Cardiac muscle cell (in vitro differentiated cells and primary cell): ENCODE data around the gene SLC27A2. TPM values are rescaled to one million over a fixed set of nuclear protein-coding genes. Genes with fewer than 3 reads are reported as not detected.
"Not testable (repeated sequence)": the region's sequence is repeated elsewhere in the genome, so short reads cannot be mapped to it uniquely, and the experiment has no call there.

ENCODE experiments used
- DNase-seq, 2 donors: peaks; one replicate each; pipeline versions ENCODE4 v3.0.0 to v3.0.0-alpha.2; 2010 to 2017; ENCODE audit warnings: low read depth in 1 of 2, low spot score in 1 of 2
- H3K27ac ChIP-seq: fragments of 200-600 bp; sonication (generic); 2 replicates; pipeline ENCODE4 v1.5.1; 2016
- H3K27me3 ChIP-seq: fragments of 200-600 bp; sonication (generic); 2 replicates; pipeline ENCODE4 v1.6.0; 2016; ENCODE audit warnings: control low read depth
- H3K36me3 ChIP-seq: fragments of 200-600 bp; sonication (generic); 2 replicates; pipeline ENCODE4 v1.5.1; 2016; ENCODE audit warnings: control low read depth
- H3K4me1 ChIP-seq: fragments of 200-600 bp; sonication (generic); 2 replicates; pipeline ENCODE4 v1.8.1; 2017; ENCODE audit warnings: low read depth, mild to moderate bottlenecking, mixed run types
- H3K4me3 ChIP-seq: fragments of 200-600 bp; sonication (generic); 2 replicates; pipeline ENCODE4 v1.5.1; 2016; ENCODE audit warnings: mild to moderate bottlenecking
- H3K9me3 ChIP-seq: fragments of 200-600 bp; sonication (generic); 2 replicates; pipeline ENCODE4 v1.5.1; 2017; ENCODE audit warnings: low read depth, mild to moderate bottlenecking, control low read depth
- CTCF ChIP-seq: IDR thresholded peaks from 2 replicates; pipeline ENCODE4 v1.5.1; 2012; ENCODE audit warnings: low read depth, mild to moderate bottlenecking, low read length
- polyA plus RNA-seq: library from polyadenylated mRNA; unstranded; fragments of >200 nt; fragmentation: Nextera tagmentation; extraction: Ambion mirVana; gene quantifications from 2 replicates; pipeline ENCODE4 v1.2.1, GENCODE V29; 2016
- total RNA-seq: library from RNA; depleted of rRNA; stranded (reverse); fragments of >200 nt; gene quantifications from 2 replicates; pipeline ENCODE4 v1.2.3, GENCODE V29; 2016

SLC27A2 gene
- total and polyA plus RNA-seq, 2 experiments from 2014 or later = not detected

- Histone ChIP-seq H3K4me1 (no peaks in the 10 kb centered on the region), H3K27ac (no peak overlapping the region), H3K36me3 (no peaks in the 10 kb centered on the region), H3K27me3 (no peaks in the 10 kb centered on the region), H3K9me3 (no peaks in the 10 kb centered on the region), H3K4me3 (no peak overlapping the region)
- TF ChIP-seq CTCF = no peak
- DNase-seq = peak in 1 of 2 donors; percentile 33
These were observed 17.5 kb upstream of the SLC27A2 start for GRCh38 chr15:50164458-50164857.

DNA sequence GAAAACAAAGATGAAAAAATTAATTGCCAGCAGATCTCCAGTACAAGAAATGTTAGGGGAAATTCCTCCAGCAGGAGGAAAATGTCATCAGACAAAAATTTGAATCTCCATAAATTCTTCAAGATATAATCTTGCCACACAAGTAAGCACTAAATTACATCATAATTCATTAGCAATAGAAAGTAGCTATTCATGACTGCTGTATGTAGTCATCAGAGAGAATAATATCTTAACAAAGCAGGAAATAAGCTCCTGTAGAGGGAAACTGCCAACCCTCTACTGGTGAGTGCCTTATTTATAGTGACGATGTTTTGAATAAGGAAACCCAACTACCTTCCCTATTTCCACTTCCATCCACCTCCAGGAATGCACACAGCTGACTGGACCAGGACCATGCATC, 15.8 kb upstream of the SLC27A2 start:
- Histone ChIP-seq H3K9me3 (no peaks in the 10 kb centered on the region), H3K4me3 (no peak overlapping the region)
- TF ChIP-seq CTCF = peak; percentile 5

DNA sequence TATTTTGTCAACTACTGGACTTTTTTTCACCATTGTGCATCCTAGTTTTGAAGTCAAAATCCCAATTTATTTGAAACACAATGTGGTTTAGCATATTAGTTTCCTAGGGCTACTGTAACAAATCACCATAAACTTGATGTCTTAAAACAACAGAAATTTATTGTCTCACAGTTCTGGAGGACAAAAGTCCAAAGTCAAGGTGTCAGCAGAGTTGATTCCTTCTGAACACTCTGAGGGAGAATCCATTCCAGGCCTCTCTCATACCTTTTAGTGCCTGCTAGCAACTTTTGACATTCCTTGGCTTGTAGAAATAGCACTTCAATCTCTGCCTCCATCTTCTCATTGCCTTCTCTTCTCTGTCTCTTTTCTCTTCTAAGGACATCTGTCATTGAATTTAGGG, 14.9 kb upstream of the SLC27A2 start:
- no peak for TF ChIP-seq CTCF
- Histone ChIP-seq H3K4me1 (no peaks in the 10 kb centered on the region), H3K9me3 (no peaks in the 10 kb centered on the region), H3K27ac (no peak overlapping the region), H3K36me3 (no peaks in the 10 kb centered on the region), H3K27me3 (no peaks in the 10 kb centered on the region), H3K4me3 (no peak overlapping the region)
- no peak for DNase-seq

More for the DNA sequence above, 15.8 kb upstream of the SLC27A2 start:
- Histone ChIP-seq H3K27me3 (no peaks in the 10 kb centered on the region), H3K27ac (no peak overlapping the region), H3K4me1 (no peaks in the 10 kb centered on the region), H3K36me3 (no peaks in the 10 kb centered on the region)
- DNase-seq = peak in 1 of 2 donors; percentile 77

DNA sequence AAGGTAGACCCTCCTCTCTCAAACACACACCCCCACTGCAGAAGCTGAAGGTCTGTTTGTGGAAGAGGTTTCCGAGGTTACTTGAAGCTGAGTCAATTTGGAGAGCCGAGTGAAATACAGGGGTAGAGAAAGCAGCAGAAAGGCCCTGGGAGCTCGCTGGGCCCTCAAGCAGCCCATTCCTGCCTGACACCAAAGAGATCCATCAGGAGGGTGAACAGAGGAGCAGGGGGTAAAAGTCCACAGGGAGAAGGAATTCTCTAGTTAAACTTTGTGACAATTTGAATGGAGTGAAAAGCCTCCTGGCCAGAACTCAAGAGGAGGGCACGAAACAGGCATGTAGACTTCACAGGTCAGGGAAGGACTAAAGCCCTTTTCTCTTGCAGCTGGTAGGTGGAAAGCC, 13.6 kb upstream of the SLC27A2 start:
- Histone ChIP-seq H3K4me1 (no peaks in the 10 kb centered on the region), H3K4me3 (no peak overlapping the region), H3K36me3 (no peaks in the 10 kb centered on the region), H3K27ac (no peak overlapping the region), H3K27me3 (no peaks in the 10 kb centered on the region), H3K9me3 (no peaks in the 10 kb centered on the region)
- no peak for TF ChIP-seq CTCF
- no peak for DNase-seq

- Histone ChIP-seq H3K27me3 (no peaks in the 10 kb centered on the region), H3K27ac (no peak overlapping the region), H3K36me3 (no peaks in the 10 kb centered on the region), H3K9me3 (no peaks in the 10 kb centered on the region), H3K4me3 (no peak overlapping the region), H3K4me1 (no peaks in the 10 kb centered on the region)
- no peak for DNase-seq
- TF ChIP-seq CTCF = no peak
These were observed 13.1 kb upstream of the SLC27A2 start for GRCh38 chr15:50168783-50169411.

DNA sequence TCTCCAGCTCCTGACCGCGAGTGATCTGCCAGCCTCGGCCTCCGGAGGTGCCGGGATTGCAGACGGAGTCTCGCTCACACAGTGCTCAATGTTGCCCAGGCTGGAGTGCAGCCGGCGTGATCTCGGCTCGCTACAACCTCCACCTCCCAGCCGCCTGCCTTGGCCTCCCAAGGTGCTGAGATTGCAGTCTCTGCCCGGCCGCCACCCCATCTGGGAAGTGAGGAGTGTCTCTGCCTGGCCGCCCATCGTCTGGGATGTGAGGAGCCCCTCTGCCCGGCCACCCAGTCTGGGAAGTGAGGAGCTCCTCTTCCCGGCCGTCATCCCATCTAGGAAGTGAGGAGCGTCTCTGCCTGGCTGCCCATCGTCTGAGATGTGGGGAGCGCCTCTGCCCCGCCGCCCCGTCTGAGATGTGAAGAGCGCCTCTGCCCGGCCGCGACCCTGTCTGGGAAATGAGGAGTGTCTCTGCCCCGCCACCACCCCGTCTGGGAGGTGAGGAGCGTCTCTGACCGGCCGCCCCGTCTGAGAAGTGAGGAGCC, 9.6 kb upstream of the SLC27A2 start:
- H3K27me3 ChIP-seq = peaks cover 10% of the 10 kb centered on the region
- H3K4me3 ChIP-seq, H3K9me3 ChIP-seq, DNase-seq, H3K4me1 ChIP-seq, H3K27ac ChIP-seq, H3K36me3 ChIP-seq: not testable (repeated sequence)
